ENCODE measurements around the gene GLYAT.

GRCh38 chr11:58765078-58765477 lies 33.3 kb upstream of the GLYAT start:
- TF ChIP-seq CTCF (conservative IDR thresholded peaks at IDR 0.05; ENCODE audit: low read depth in 2 of 2) (no peak), POLR2AphosphoS5 (IDR thresholded peaks at IDR 0.05; ENCODE audit: low read depth) (no peak), EZH2phosphoT487 (IDR thresholded peaks at IDR 0.05; ENCODE audit: unreplicated experiment) (no peak)

Data from GM23338 (cell line).